Skeletal muscle tissue (tissue), 5 donors: ENCODE data around the gene TMEM17. TPM values are rescaled to one million over a fixed set of nuclear protein-coding genes. Genes with fewer than 3 reads are reported as not detected.

Source experiments
- H3K27ac ChIP-seq: one replicate; pipeline ENCODE4 v1.7.0; 2013; ENCODE audit warnings: mild to moderate bottlenecking, low read depth, low read length, inconsistent platforms
- H3K27me3 ChIP-seq, 3 donors: one replicate each; pipeline ENCODE4 v1.7.0; 2013; ENCODE audit warnings: low read length in 3 of 3; ENCODE audit not compliant: control insufficient read depth in 3 of 3, insufficient read depth in 3 of 3
- H3K36me3 ChIP-seq, 3 donors: one replicate each; pipeline ENCODE4 v1.7.0; 2013; ENCODE audit warnings: low read length in 3 of 3; ENCODE audit not compliant: control insufficient read depth in 3 of 3, insufficient read depth in 3 of 3
- H3K4me1 ChIP-seq, 3 donors: one replicate each; pipeline ENCODE4 v1.7.0; 2013; ENCODE audit warnings: low read length in 3 of 3, mild to moderate bottlenecking in 3 of 3; ENCODE audit not compliant: control insufficient read depth in 3 of 3, insufficient read depth in 3 of 3
- H3K4me3 ChIP-seq, 3 donors: one replicate each; pipeline ENCODE4 v1.7.0; 2013; ENCODE audit warnings: low read length in 3 of 3
- H3K9ac ChIP-seq, 3 donors: one replicate each; pipeline ENCODE4 v1.7.0; 2013; ENCODE audit warnings: low read length in 3 of 3, mild to moderate bottlenecking in 3 of 3, moderate library complexity in 2 of 3, low read depth in 1 of 3
- H3K9me3 ChIP-seq, 3 donors: one replicate each; pipeline ENCODE4 v1.7.0; 2013; ENCODE audit warnings: low read length in 3 of 3; ENCODE audit not compliant: control insufficient read depth in 3 of 3
- small RNA-seq: library from RNA; depleted of rRNA; stranded (forward); fragments of <200 nt; gene quantifications from one replicate; pipeline ENCODE3, GENCODE V24; 2014
- total RNA-seq: library from RNA; depleted of rRNA; stranded (reverse); fragments of >200 nt; gene quantifications from one replicate; pipeline ENCODE4 v1.2.3, GENCODE V29; 2014
- donor health status: Osteomylitis.

The TMEM17 gene
- total RNA-seq, 1 donor from 2014 or later = 1.0 TPM

- H3K27me3 ChIP-seq = peaks cover 0 to 2% (median 0%) of the 10 kb centered on the region in 3 donors
- H3K4me1 ChIP-seq = no peaks in the 10 kb centered on the region
- no peaks in the 10 kb centered on the region for H3K9me3 ChIP-seq
- H3K9ac ChIP-seq = no peak overlapping the region
- H3K36me3 ChIP-seq = no peaks in the 10 kb centered on the region
- H3K4me3 ChIP-seq = no peak overlapping the region
- no peak overlapping the region for H3K27ac ChIP-seq
Observed at GRCh38 chr2:62450716-62451191, 55.2 kb downstream of the TMEM17 start.

Small RNAs within 50 kb of the gene (small RNA-seq; reads per million reads assigned to genes)
- not detected for gene AC107083.1
- gene RN7SL18P = not detected

Other genes with a start within 250 kb of the TMEM17 start
- gene EHBP1, start 199.5 kb upstream of the TMEM17 start, total RNA-seq = 52.7 TPM